HG02763 (cell line): ENCODE data around the gene NGF.
A peak's percentile ranks its signal among the peaks of the same experiment; 100 is the strongest.
"Not testable (repeated sequence)": the region's sequence is repeated elsewhere in the genome, so short reads cannot be mapped to it uniquely, and the experiment has no call there.

Experiments used
- ATAC-seq: cut with Tn5 transposase; IDR thresholded peaks from one replicate; pipeline ENCODE4 v1.9.1; 2021; ENCODE audit warnings: mild to moderate bottlenecking, moderate library complexity; ENCODE audit not compliant: unreplicated experiment

NGF gene

DNA sequence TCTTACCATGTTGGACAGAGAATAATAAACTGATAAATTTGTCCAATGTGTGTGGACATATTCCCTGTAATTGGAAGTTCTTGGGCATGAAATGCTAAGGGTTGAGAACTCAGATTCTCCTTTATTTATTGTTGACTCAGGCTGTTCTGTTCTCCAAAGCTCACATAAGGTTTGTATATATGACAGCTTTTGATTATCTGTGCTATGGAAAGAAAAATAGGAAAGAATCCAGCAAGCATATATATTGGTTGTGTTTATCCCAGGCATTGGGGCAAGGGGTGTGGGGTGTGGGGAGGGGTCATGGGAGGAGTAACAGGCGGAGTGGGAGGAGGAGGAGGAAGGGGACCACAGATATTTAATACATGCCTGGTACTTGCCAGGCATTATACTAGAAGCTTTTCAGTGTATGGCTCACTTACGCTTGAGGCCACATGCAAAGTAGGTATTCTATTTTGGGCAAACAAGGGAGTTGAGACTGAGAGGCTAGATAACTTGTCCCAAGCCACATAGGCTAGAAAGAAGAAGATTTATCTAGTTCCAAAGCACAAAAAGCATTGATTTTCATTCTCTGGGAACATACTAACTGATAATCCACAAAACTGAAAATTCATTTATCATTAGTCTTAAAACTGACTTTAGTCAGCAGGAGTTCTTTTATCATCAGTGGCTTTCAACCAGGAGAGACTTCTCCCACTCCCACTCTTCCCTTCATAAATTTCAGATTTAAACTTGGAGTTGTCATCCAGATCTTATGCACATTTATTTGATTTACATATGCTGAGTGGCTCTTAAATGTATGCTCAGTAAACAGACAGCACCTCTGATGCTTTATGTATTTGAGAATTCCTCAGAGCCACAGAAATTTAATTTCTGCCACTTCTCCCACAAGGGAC, 27.2 kb downstream of the NGF start:
- no peak for ATAC-seq

DNA sequence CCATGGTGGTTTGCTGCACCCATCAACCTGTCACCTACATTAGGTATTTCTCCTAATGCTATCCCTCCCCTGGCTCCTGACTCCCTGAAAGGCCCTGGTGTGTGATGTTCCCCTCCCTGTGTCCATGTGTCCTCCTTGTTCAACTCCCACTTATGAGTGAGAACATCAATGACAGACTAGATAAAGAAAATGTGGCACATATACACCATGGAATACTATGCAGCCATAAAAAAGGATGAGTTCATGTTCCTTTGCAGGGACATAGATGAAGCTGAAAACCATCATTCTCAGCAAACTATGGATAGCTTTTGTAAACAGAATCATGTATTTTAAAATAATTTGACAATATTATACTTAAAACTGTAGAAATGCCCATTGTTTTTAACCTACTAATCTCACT, 28.5 kb downstream of the NGF start:
- ATAC-seq: not testable (repeated sequence)

DNA sequence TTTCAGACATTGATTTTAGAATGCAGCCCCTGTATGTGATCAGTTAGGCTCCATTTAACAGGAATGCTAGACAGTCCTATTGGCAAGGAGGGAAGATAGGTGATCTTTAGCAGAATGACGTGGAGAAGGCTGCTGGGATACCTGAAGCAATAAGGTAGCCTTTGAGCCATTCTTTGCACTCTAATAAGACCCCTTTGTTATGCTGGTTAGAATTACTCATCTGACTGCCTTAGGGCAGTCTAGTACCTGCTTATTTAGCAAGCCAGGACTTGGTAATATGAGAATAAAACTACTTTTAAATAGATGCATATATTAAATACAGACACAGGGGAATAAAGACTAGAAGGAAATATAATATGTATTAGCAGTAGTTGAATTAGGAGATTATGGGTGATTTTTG, 29.1 kb downstream of the NGF start:
- no peak for ATAC-seq

DNA sequence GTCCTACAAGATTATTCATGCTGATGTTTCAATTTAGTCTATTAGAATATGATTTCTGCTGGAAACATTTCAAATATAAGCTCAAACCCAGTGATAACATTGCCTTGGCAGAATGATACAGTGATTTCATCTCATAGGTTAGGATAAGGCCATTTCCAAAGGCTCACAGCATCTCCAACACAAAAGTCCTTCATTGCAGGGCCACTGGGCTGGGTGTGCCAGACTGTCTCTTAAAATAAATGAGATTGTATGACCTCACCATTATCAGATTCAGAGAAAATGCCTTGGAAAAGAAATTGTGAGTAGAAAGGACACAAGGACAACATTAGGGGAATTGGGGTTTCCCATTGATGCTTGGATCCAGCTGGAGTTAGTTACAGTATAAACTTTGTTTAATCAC, 30.4 kb downstream of the NGF start:
- no peak for ATAC-seq

DNA sequence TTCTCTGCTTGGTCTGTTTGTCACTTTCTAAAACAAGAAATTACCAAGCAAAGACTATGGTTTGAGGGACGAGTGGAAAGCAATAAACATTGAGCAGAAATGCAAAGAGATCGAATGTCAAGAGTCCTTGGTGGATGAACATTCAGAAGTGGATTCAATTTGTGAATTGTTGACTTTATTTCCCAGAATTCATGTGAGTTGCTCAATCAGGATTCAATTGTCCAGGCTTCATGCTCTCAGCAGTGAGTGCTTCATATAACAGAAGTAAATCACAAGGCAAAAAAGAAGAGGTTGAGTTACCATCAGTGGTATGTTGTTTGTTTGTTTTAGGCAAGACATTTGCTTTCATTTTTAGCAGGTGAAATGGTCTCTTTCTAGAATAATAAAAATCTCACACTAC, 31.9 kb downstream of the NGF start:
- ATAC-seq: no peak

DNA sequence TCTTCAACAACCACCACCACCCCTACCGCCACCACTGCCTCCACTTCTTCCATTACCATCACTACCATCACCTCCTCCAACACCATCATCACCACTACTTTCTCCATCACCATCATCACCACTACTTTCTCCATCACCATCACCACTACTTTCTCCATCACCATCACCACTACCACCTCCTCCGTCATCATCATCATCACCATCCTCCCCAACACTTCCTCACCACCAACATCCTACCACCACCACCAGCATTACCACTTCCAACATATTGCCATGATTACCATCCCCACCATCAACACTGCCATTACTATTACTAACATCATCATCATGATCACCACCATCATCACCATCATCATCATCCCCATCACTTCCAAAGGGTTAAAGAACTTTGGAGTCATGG, 34.7 kb downstream of the NGF start:
- ATAC-seq: no peak

DNA sequence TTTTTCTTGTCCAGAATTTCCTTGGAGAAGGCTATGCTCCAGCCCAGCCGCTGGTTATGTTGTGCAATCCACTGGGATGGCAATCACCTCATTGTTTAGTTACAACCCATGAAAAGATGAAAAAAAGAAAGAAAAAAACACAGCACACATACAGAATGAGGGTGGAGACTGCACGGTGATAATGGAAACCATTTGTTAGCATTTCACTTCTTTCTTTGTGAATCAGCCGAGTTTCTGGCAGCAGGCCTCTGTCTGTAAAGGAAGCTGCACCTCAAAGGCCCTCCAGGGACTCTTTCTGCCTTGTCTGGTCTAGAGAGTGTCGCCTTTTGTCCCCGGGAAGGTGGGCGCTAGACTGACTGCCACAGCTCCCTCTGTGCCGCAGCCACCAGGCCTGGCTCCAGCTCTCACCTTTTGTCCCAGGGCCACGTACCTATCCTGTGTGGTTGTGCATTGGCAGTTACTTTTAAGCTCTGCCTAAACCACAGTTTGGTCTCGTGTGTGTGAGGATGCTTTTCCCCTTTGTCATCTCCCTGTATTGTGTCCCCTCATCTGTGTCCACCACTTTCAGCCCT, 35.6 kb downstream of the NGF start:
- ATAC-seq: no peak

DNA sequence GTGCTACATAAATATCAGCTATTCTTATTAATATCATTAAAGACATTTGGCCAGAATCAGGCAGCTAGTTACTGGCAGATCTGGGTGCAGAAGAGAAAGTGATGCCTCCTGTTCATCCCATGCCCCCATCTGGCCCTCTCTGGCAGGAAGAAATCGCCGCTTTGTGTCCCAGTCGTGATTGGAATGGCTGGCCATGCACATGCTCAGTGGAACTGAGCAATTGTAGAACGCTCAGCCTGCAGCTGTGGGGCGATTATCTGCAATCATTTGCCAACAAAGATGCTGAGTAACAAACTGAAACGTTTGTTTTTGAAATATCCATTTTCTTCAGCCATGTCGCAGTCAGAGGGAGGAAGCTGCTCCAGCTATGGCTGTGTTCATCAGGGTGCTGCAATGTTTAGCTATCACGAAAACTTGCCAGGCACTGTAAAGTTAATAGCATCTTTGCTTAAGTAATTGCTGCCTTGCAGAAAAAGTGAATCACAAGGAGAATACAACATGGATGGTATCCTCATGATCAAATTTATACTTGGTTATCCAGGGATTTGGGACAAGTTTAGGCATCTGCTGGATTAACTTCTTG, 36.5 kb downstream of the NGF start:
- no peak for ATAC-seq

DNA sequence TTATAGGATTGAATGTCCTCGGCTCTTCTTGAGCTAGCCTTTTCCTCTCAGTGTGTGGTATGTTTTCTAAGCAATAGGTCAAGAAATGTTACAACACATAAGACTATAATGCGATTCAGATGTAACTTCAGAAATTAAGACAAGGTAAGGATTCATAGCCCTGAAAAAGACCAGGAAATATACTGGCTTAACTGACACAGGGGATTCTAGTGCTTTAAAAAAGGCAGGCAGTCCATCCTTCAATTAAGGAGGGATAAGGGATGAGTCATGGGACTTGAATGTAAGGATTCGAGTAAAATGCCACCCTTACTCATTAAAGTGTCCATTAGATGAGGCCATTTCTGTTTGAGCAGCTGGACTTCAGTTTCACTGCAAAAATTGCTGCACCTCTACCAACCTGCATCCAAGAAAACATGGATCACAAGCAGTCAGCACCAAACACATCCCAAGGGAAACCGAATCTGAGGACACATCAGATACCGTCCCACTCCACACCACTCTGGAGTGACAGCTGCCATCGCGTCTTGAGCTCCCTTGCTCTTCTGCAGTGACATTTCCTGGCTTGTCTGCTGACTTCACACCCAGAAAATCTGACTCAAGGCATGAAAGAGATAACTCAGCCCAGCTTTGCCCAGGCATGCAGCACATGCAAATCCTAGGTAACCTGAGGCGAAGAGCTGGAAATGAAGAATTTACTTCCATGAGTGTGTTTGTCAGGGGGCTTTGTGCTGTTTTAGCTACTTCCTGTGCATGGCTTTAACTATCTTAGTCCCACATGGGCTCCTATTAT, 37.8 kb downstream of the NGF start:
- no peak for ATAC-seq

DNA sequence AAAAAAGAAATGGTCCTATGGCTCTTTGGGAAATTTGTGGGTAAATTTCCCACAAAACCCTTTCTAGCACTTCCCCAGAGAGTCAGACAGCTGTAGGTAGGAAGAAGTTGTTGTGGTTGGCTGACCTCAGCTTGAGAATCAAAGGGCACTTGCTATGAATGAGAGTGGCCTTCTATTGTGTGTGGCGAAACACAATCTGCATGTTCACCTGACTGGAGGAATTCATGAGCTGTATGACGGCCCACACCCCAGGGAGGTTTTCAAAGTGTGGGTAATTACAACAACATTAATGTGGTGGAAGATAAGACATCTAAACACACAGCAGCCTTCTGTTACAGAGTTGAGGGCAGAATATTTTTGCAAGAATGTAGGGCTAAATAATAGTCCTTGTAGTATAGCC, 38.8 kb downstream of the NGF start:
- ATAC-seq: no peak

DNA sequence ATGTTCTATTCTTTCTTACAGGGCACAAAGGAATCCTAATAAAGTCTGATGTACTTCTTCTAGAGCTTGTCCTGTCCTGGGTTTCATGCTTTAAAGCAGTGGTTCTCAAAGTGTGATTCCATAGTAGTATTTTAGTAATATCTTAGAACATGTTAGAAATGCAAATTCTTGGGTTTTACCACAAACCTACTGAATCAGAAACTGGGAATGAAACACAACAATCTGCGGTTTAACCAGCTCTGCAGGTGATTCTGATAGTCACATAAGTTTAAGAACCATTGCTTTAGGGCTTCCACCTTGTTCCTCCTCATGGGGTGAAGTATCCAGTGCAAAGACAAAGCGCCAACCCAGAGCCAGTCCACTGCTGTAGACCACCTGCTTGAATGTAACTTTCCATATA, 41.1 kb downstream of the NGF start:
- peak; percentile 84 for ATAC-seq

DNA sequence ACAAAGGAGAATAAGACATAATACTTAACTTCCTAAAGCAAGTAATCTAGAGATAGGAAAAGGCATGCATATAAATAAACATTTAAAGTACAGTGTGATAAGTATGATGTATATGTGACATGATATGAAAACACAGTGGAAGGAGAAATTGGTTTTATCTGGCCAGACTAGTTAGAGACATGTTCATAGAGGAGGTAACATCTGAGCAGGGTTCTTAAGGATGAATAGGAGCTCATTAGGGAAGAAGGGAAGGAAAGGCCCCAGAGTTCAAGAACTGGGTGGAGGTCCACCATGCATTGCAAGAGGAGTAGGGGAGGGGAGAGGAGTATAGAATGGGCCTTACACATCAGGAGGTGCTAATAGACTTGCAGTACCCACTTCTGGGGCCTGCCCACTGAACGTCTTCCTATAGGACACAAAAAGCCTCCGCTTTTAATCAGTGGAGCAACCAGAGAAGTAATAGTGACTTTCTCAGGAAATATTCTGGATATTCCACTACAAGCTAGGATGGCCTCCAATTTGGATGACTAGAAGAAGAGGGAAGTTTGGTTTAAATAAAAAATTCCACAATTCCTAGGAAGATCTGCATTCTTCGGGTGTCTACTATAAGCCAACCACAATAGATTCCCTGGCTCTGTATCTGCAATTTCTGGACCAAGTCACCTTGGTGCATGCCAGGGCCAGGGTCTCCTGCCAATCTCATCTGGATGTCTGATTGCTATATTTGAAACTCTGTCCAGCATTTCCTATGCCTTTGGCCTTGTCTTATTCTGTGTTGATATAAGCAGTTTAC, 41.9 kb downstream of the NGF start:
- no peak for ATAC-seq

DNA sequence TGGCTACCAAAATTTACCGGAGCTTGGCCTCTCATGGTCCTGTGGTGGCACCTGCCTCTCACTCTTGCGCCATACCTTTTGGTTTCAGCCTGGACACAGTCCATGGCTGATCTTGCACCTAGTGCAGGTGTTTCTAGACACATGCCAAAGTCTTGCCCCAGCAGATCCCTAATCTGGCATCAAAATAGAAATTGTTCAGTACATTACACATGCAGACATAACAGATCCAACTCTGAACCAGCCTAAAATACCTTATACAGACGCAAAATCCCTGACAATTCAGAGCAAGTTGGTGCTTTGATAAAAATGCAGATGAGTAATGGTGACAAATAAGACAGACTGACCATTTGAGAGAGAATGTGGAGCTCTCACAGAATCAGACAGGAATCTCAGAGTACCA, 44.1 kb downstream of the NGF start:
- ATAC-seq: no peak

DNA sequence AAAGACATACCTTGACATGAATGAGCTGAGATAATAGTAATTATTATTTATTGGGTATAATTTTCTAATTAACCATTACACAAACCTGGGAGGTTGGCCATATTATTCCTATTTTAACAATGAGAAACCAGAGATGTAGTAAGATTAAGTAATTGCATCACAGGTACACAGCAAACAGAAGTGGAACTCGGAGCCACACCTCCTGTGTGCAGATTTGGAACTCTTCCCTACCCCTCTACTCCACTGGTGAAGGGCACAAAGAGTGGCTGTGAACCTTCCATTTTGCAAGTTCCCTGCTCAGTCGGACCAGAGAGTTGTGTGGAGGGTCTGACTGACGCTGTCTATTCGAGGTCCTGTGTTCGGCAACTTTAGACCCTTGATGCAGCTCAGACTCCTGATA, 45.0 kb downstream of the NGF start:
- no peak for ATAC-seq

DNA sequence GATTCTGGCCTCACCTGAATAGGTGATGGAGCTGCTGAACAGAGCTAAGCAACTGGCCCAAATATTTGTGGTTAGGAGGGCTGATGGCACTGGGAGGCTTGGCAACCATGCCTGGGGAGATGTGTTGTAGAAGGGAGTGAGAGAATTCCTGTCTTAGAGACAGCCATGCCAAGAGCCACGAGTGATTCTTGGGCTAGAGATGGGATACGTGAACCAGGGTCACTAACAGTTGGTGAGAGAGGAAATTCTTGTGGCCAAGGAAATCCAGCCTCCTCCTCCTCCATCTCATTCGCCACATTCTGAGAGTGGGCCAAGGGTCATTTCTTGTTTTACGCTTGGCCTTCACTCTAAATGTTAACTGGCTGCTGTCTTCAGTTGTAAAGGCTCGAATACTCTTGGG, 46.3 kb downstream of the NGF start:
- ATAC-seq: no peak

DNA sequence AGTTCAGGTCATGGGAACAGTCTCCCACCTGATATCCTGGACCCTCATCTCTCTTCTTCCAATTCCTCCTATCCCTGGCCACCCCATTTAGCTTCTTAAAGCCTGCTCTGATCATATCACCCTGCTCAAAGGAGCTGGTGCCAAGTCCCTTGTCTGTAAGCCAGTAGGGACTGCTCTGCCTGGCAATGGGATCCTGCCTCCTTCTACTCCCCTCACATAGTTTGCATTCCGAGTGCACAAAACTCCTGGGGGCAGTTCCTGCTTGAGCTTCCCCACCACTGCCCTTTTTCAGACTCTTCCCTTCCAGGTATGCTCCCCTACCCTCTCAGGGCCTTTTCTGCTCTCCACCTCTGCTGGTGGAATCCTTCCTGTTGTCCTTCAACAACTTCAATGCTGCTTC, 48.1 kb downstream of the NGF start:
- ATAC-seq: no peak

DNA sequence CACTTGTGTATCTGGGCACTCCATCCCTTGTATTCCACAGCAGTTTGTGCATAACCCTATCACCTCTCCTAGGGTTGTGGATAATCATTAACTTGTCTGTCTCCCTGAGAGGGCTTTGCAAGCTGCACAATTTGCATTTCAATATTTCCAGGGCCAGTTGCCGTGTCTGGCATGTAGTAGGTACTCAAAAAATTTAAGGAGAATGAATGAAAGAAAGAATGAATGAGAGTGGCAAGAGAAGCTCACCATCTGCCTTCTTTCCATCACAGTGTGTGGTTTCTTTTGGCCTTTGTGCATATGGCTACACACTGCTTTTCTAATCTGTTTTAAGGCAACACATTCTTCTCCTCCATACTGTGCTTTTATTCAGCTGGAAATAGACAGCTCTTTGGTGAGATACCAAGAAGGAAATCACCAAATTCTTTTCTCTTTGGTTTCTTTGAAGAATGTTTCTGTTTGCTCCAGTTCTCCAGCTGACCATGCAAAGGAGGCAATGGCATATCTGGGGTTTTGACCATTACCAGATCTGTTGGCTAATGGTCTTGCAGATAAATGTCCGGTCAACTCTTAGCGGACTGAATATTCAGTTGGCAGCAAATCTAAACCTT, 49.4 kb downstream of the NGF start:
- no peak for ATAC-seq

DNA sequence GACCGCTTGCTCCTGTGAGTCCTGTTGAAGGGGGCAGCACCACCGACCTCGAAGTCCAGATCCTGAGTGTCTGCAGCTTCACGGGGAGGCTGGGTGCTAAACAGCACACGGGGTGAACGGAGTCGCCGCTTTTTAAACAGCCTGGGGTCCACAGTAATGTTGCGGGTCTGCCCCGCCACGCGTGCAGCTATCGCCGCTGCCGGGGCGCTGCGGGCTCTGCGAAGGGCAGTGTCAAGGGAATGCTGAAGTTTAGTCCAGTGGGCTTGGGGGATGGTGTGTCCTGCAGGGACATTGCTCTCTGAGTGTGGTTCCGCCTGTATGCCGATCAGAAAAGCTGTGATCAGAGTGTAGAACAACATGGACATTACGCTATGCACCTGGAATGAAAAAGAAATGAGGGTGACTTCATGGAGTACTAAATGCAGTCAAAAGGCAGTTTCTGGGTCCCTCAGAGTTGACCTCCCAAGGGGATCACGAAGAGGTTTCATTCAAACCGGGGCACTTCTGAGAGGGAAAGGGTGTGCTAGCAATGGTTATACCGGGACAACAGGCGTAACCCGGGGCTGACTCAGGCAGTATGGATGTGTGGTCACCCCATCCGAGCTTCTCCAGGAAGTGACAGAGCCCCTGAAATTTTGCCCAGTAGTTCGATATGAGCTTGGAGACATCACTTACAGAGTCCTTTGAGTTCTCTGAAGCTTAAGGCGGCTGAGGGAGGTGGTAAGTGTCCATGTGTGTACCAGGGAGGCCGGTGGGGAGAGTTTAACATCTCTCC, 51.4 kb downstream of the NGF start:
- no peak for ATAC-seq

DNA sequence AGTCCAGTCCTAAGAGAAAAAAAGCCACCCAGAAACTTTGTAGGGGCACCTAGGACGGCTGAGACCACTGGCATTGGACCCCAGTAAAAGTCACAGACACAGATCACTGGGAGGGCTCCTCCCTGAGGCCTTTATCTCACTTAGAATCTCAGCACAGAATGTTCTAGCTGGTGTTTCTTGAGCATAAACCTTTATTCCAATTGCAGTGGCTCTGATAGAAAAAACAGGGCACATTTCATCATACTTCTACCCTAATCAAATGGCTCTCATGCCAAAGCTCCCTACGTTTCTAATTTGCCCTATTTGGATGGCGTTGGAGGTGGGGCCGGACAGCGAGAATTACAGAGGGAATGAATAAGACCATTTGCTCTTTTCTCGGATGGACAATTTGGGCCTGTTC, 53.8 kb downstream of the NGF start:
- no peak for ATAC-seq
